ENCODE results near the gene SHISAL1.

DNA sequence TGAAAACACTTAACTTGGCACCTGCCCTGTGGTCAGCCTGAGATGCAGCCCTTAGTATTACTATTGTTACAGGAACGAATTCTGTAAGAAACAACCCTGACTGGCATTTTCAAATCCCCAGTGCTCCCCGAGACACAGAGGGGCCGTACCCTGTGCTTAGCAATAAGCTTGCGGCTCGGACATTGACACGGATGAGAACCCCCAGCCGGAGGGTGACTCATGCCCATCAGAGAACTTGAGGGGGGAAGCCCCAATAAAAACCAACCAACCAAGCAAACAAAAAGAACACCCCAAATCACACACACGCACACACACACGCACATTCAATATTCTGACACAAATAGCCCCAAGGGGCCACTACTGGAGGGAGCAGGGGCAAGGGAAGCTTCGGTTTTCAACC is 63.8 kb downstream of the SHISAL1 start:
- TF ChIP-seq, protein P1, sequence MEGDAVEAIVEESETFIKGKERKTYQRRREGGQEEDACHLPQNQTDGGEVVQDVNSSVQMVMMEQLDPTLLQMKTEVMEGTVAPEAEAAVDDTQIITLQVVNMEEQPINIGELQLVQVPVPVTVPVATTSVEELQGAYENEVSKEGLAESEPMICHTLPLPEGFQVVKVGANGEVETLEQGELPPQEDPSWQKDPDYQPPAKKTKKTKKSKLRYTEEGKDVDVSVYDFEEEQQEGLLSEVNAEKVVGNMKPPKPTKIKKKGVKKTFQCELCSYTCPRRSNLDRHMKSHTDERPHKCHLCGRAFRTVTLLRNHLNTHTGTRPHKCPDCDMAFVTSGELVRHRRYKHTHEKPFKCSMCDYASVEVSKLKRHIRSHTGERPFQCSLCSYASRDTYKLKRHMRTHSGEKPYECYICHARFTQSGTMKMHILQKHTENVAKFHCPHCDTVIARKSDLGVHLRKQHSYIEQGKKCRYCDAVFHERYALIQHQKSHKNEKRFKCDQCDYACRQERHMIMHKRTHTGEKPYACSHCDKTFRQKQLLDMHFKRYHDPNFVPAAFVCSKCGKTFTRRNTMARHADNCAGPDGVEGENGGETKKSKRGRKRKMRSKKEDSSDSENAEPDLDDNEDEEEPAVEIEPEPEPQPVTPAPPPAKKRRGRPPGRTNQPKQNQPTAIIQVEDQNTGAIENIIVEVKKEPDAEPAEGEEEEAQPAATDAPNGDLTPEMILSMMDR (conservative IDR thresholded peaks at IDR 0.05 in 1 of 2, IDR thresholded peaks at IDR 0.05 in 1 of 2; ENCODE audit: extremely low read depth in 1 of 2, insufficient read depth in 1 of 2, low read depth in 1 of 2, low read length in 2 of 2): no peak
- no peak for TF ChIP-seq EZH2 (IDR thresholded peaks at IDR 0.05; ENCODE audit: borderline replicate concordance, low read length)
